ENCODE results near the gene BRAT1. TPM values are rescaled to one million over a fixed set of nuclear protein-coding genes. Genes with fewer than 3 reads are reported as not detected.

BRAT1 gene
- total RNA-seq, 2 donors from 2014 or later: 42.1 to 42.7 TPM

- 78 to 82% methylated on average over 5 to 11 of the region's 11 CpGs for WGBS, 2 experiments (ENCODE audit: insufficient coverage in 1 of 2, insufficient read length in 1 of 2)
- Mint-ChIP-seq H3K9me3 (no peaks in the 10 kb centered on the region), H3K27ac (no peak overlapping the region), H3K4me3 (no peak overlapping the region), H3K36me3 (ENCODE audit: low read depth) (no peaks in the 10 kb centered on the region), H3K27me3 (ENCODE audit: insufficient read depth) (no peaks in the 10 kb centered on the region), H3K4me1 (peaks cover 3% of the 10 kb centered on the region)
- Histone ChIP-seq H3K4me1 (ENCODE audit: control insufficient read depth, insufficient read depth, low read length) (peaks cover 9% of the 10 kb centered on the region), H3K27ac (ENCODE audit: low read depth, low read length) (no peak overlapping the region), H3K4me3 (ENCODE audit: low read length) (no peak overlapping the region), H3K9me3 (ENCODE audit: control insufficient read depth, low read length) (no peaks in the 10 kb centered on the region), H3K9ac (ENCODE audit: extremely low read depth, low read length, poor library complexity, severe bottlenecking) (no peak overlapping the region), H3K27me3 (ENCODE audit: control insufficient read depth, insufficient read depth, low read length, poor library complexity, severe bottlenecking) (no peaks in the 10 kb centered on the region), H3K36me3 (ENCODE audit: control insufficient read depth, insufficient read depth, low read length) (no peaks in the 10 kb centered on the region)
- TF ChIP-seq CTCF (conservative IDR thresholded peaks at IDR 0.05): no peak
- DNase-seq: no peak
Observed at GRCh38 chr7:2493205-2494164, 61.8 kb downstream of the BRAT1 start.

- Mint-ChIP-seq H3K4me1 (peaks cover 3% of the 10 kb centered on the region), H3K36me3 (ENCODE audit: low read depth) (no peaks in the 10 kb centered on the region), H3K27me3 (ENCODE audit: insufficient read depth) (no peaks in the 10 kb centered on the region), H3K4me3 (no peak overlapping the region), H3K27ac (no peak overlapping the region), H3K9me3 (no peaks in the 10 kb centered on the region)
- no peak overlapping the region for H3K27ac ChIP-seq (ENCODE audit: low read depth, low read length)
- DNase-seq: no peak
- no peak for TF ChIP-seq CTCF (conservative IDR thresholded peaks at IDR 0.05)
- H3K9ac ChIP-seq (ENCODE audit: extremely low read depth, low read length, poor library complexity, severe bottlenecking): no peak overlapping the region
- H3K27me3 ChIP-seq (ENCODE audit: control insufficient read depth, insufficient read depth, low read length, poor library complexity, severe bottlenecking): no peaks in the 10 kb centered on the region
- H3K4me1 ChIP-seq (ENCODE audit: control insufficient read depth, insufficient read depth, low read length): peaks cover 4% of the 10 kb centered on the region
- no peak overlapping the region for H3K4me3 ChIP-seq (ENCODE audit: low read length)
- 89 to 100% methylated on average over 2 of the region's 2 CpGs for WGBS, 2 experiments (ENCODE audit: insufficient coverage in 1 of 2, insufficient read length in 1 of 2)
- no peaks in the 10 kb centered on the region for H3K36me3 ChIP-seq (ENCODE audit: control insufficient read depth, insufficient read depth, low read length)
- H3K9me3 ChIP-seq (ENCODE audit: control insufficient read depth, low read length): no peaks in the 10 kb centered on the region
Observed at GRCh38 chr7:2492038-2492437, 63.3 kb downstream of the BRAT1 start.

- no peak overlapping the region for H3K27ac ChIP-seq (ENCODE audit: low read depth, low read length)
- no peaks in the 10 kb centered on the region for H3K9me3 Mint-ChIP-seq
Observed at GRCh38 chr7:2490181-2490651, 65.1 kb downstream of the BRAT1 start.

More at GRCh38 chr7:2490181-2490651, 65.1 kb downstream of the BRAT1 start:
- Mint-ChIP-seq H3K36me3 (ENCODE audit: low read depth) (no peaks in the 10 kb centered on the region), H3K4me3 (no peak overlapping the region), H3K27ac (no peak overlapping the region), H3K4me1 (no peaks in the 10 kb centered on the region), H3K27me3 (ENCODE audit: insufficient read depth) (no peaks in the 10 kb centered on the region)
- no peak overlapping the region for H3K9ac ChIP-seq (ENCODE audit: extremely low read depth, low read length, poor library complexity, severe bottlenecking)
- no peaks in the 10 kb centered on the region for H3K27me3 ChIP-seq (ENCODE audit: control insufficient read depth, insufficient read depth, low read length, poor library complexity, severe bottlenecking)
- no peaks in the 10 kb centered on the region for H3K36me3 ChIP-seq (ENCODE audit: control insufficient read depth, insufficient read depth, low read length)
- WGBS, 2 experiments (ENCODE audit: insufficient coverage in 1 of 2, insufficient read length in 1 of 2): 94% methylated on average over 13 of the region's 13 CpGs; no CpG with 5 or more reads in 1 of the 2 experiments
- H3K4me1 ChIP-seq (ENCODE audit: control insufficient read depth, insufficient read depth, low read length): no peaks in the 10 kb centered on the region
- DNase-seq: no peak
- H3K4me3 ChIP-seq (ENCODE audit: low read length): no peak overlapping the region
- TF ChIP-seq CTCF (conservative IDR thresholded peaks at IDR 0.05): no peak
- H3K9me3 ChIP-seq (ENCODE audit: control insufficient read depth, low read length): no peaks in the 10 kb centered on the region

Data from endodermal cell (in vitro differentiated cells).